Measurements from ENCODE around the gene LMF1.

Gene LMF1

DNA sequence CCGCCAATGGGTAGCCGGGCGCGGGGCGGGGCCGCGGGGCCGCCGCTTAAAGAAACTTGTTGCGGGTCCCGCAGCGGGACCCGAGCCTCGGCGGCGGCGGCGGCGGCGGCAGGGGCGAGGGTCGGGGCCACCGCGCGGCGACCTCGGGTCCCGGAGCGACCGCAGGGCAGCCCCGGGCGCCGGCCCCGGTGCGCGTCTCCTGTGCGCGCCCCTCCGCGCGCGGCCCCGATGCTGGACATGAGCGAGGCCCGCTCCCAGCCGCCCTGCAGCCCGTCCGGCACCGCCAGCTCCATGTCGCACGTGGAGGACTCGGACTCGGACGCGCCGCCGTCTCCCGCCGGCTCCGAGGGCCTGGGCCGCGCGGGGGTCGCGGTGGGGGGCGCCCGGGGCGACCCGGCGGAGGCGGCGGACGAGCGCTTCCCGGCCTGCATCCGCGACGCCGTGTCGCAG lies 10.9 kb upstream of the LMF1 start, which contains the start of gene SOX8:
TSS of gene SOX8 (plus strand) at position 76 of the 450 bp plus-strand sequence. CDS start at position 229, 153 bp downstream.
- TF ChIP-seq, protein P1, sequence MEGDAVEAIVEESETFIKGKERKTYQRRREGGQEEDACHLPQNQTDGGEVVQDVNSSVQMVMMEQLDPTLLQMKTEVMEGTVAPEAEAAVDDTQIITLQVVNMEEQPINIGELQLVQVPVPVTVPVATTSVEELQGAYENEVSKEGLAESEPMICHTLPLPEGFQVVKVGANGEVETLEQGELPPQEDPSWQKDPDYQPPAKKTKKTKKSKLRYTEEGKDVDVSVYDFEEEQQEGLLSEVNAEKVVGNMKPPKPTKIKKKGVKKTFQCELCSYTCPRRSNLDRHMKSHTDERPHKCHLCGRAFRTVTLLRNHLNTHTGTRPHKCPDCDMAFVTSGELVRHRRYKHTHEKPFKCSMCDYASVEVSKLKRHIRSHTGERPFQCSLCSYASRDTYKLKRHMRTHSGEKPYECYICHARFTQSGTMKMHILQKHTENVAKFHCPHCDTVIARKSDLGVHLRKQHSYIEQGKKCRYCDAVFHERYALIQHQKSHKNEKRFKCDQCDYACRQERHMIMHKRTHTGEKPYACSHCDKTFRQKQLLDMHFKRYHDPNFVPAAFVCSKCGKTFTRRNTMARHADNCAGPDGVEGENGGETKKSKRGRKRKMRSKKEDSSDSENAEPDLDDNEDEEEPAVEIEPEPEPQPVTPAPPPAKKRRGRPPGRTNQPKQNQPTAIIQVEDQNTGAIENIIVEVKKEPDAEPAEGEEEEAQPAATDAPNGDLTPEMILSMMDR (IDR thresholded peaks at IDR 0.05), result no peak

DNA sequence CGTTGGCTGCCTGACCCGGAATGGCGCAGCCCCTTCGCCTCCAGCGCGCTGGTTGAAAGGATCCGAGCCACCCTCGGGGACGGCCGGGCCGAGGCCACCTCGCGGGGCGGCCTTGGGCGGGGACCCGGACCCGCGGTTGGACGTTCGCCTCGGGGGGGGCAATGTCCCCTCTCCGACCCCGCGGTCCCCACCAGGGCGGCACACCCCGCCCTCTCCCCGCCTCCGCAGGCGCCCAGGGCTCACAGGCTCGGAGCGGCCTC lies 9.7 kb upstream of the LMF1 start:
- TF ChIP-seq, protein P1 (IDR thresholded peaks at IDR 0.05), result no peak

DNA sequence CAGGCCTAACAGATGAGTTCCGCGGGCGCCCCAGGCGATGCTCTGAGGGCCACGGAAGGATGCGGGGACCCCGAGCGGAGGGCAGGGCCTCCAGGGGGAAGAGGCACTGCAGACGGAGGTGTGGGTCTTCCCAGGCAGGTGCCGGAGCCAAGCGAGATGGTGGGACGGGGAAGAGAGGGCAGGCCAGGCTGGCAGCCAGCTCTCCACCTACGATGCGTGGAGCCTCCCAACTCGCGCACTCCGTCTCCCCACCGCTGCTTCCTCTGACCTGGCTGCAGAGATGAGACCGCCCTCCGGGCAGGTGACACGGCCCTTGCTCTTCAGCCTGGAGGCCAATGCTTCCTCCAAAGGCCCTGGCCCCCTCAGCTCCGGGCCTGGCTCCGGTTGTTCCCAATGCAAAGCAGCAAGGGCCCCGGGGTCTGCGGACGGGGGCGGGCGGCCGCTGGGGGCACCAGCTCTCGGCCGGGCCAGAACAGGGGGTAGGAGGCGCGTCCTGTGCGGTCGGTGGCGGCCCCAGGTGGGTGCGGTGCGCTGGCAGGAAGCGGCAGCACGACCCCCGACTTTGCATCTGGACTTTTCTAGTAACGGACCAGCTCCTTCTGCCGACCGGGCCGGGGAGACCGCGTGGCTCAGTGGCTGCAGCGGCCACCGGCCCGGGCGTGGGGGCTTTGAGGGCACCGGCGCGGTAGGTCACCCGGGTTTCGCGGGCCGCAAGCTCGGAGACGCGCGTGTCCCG lies 9.2 kb upstream of the LMF1 start:
- TF ChIP-seq, protein P1 (IDR thresholded peaks at IDR 0.05), result no peak

DNA sequence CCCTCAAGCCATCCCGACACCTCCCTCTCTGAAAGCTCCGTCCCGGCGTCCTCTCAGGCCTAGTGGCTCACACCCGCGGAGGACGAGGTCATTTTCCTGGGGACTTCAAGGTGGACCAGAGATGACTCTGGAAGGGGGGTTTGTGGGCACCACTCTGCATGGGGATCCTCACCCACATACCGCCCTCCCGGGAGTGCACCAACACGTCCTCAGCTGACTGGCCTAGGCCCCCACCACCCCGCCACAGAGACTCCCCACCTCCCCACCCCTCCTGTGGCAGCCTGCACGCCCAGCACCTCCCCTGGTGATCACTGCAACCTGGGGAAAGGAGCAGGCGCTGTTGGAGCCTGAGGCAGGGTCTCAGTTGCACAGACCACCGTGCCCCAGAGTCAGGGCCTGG lies 8.4 kb upstream of the LMF1 start:
- TF ChIP-seq, protein P1 (IDR thresholded peaks at IDR 0.05), result no peak

DNA sequence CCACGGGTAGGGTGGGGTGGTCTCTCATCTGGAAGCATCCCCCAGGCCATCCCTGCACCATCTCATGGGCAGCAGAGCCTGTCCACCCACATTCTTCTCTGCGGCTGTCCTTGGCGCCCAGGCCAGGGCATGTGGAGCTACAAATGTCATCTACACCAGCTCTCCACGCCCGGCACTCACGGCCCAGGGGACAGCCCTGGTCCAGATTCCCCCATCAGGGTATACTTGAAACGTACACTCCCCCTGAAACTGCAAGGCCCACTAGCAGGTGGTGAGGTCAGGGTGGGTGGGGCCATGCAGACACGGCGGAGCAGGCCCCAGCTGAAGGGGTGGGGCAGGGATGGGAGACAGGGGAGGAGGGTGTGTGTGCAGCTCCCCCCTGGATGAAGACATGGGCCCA lies 7.6 kb upstream of the LMF1 start:
- TF ChIP-seq, protein P1 (IDR thresholded peaks at IDR 0.05), result no peak

DNA sequence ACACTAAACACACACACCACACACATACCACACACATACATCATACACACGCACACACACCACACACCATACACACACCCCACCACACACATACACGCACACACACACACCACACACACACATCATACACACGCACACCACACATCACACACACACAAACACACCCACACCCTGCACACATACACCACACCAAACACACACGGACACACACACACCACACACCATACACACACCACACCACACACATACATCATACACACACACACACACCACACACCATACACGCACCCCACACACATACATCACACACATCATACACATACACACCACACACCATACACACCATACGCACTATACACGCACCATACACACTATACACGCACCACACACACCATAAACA lies 7.1 kb upstream of the LMF1 start:
- TF ChIP-seq, protein P1 (IDR thresholded peaks at IDR 0.05), result no peak

DNA sequence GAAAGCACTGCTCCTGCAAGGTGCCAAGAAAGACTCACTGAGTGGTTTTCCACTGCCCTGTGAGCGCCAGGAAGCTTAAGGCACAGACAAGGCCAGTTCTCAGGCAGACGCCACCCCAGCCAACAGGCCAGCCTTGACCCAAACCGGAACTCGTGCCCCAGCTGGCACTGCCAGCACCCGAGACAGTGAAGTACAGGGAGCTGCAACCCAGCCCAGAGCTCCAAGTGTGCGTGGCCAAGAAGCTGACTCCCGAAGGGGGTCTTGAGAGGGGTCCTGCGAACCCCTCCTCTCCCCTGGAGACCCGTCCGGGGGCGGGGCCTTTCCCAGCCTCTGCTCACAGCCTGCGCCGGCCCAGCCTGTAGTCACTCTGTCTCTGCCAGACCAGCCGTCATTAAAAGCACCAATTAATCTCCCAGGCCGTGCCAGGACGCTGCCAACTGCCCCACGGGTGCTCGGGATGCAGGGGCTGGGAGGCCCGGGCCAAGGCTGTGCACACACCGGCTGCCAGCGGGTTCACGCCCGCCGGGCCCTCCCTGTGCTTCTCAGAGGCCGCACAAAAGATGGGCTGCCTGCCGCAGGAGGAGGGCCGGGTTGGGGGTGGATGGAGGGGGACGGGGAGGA lies 6.4 kb upstream of the LMF1 start:
- TF ChIP-seq, protein P1 (IDR thresholded peaks at IDR 0.05), result no peak

Measured in LNCAP (cell line).